Heart left ventricle (tissue), 16 donors: ENCODE results near the gene ADGRL3. TPM values are rescaled to one million over a fixed set of nuclear protein-coding genes. Genes with fewer than 3 reads are reported as not detected.

ENCODE experiments used
- ATAC-seq, 4 donors: fragments of 200-7000 bp; cut with Tn5 transposase; one replicate each; pipeline ENCODE4 v1.9.1; 2020 to 2022; ENCODE audit warnings: moderate library complexity in 4 of 4, mild to moderate bottlenecking in 3 of 4, moderate number of reproducible peaks in 1 of 4
- DNase-seq, 5 donors: peaks; one replicate each; pipeline ENCODE4 v3.0.0-alpha.2; 2020
- H3K27ac ChIP-seq, 12 donors: fragments of 200-600 bp; sonication (generic) in 4 of 12; one replicate each; pipeline versions ENCODE4 v1.5.0 to v1.8.0; 2016 to 2022; ENCODE audit warnings: mild to moderate bottlenecking in 2 of 12
- H3K27me3 ChIP-seq, 9 donors: fragments of 200-600 bp; sonication (generic) in 2 of 9; one replicate each; pipeline versions ENCODE4 v1.5.1 to v1.8.0; 2016 to 2022; ENCODE audit warnings: mild to moderate bottlenecking in 3 of 9
- H3K36me3 ChIP-seq, 9 donors: fragments of 200-600 bp; sonication (generic) in 2 of 9; one replicate each; pipeline versions ENCODE4 v1.5.0 to v1.8.0; 2018 to 2022; ENCODE audit warnings: mild to moderate bottlenecking in 2 of 9
- H3K4me1 ChIP-seq, 12 donors: fragments of 200-600 bp; sonication (generic) in 4 of 12; one replicate each; pipeline versions ENCODE4 v1.5.0 to v1.8.0; 2016 to 2022; ENCODE audit warnings: mild to moderate bottlenecking in 3 of 12
- H3K4me3 ChIP-seq, 12 donors: fragments of 200-600 bp; sonication (generic) in 4 of 12; one replicate each; pipeline versions ENCODE4 v1.5.0 to v1.8.0; 2017 to 2022; ENCODE audit warnings: mild to moderate bottlenecking in 9 of 12, moderate library complexity in 4 of 12
- H3K9me3 ChIP-seq, 12 donors: fragments of 200-600 bp; sonication (generic) in 4 of 12; one replicate each; pipeline versions ENCODE4 v1.5.0 to v1.8.0; 2016 to 2022; ENCODE audit warnings: mild to moderate bottlenecking in 1 of 12
- POLR2A ChIP-seq, 2 donors: fragments of 450-650 bp; IDR thresholded peaks; one replicate each; pipeline ENCODE4 v1.6.1; 2017; ENCODE audit warnings: antibody characterized with exemption in 2 of 2, mild to moderate bottlenecking in 2 of 2, moderate library complexity in 2 of 2
- WGBS, 4 donors: extraction: QIAGEN DNeasy Blood & Tissue Kit in 2 of 4; methylation state at CpG; one replicate each; pipeline versions ENCODE4 v1.1.5 to v1.1.7; 2013 to 2018; 5-methylcytosine and 5-hydroxymethylcytosine counted together
- intact Hi-C, 10 donors: fragments of 100-400 bp; cut with DNase I; formaldehyde crosslinking; loops; one replicate each; pipeline versions ENCODE4 v1.11.1 to v1.14.2; 2022
- polyA plus RNA-seq, 2 donors: library from polyadenylated mRNA; stranded (reverse); fragments of 200-250 nt; gene quantifications; one replicate each; pipeline ENCODE4 v1.2.3, GENCODE V29; 2013
- total RNA-seq, 9 donors: library from RNA; depleted of rRNA in 2 of 9; stranded (reverse); fragments of >200 nt in 2 of 9; fragmentation: NEBNext Ultra II Directional in 3 of 9; extraction: Animal tissue kit (Norgen Biotek cat#: 25700) in 3 of 9; gene quantifications; one replicate each; pipeline versions ENCODE4 v1.1.0 to v1.2.4, GENCODE V29; 2016 to 2023
- TF ChIP-seq, protein P1 (sequence below), 12 donors: fragments of 200-600 bp; sonication (generic) in 4 of 12; IDR thresholded peaks; one replicate each; pipeline versions ENCODE4 v1.5.0 to v1.8.0; 2018 to 2022; ENCODE audit warnings: antibody characterized with exemption in 12 of 12, mild to moderate bottlenecking in 5 of 12
- donor health status: ischemic (EF 13 %, LVEDD 7.1; RV severe dilation, severe dysfunction).
- donor health status: healthy with polysubstance abuse.
- donor health status: DM: no; HTN: yes; CAD: no.
- donor health status: DM: no; HTN: no; CAD: no.
- donor health status: ischemic (EF 25% LVEDD 6.9; RV normal size, moderate dysfunction).
- donor health status: ischemic (EF 25% LVEDD 5.7; RV mildly dilated, moderate dysfunction).
- donor health status: healthy.
- donor health status: DM: yes; HTN: yes; CAD: no.
- donor health status: ischemic (EF 35%, LVEDD 5.7; RV mildly dilated, moderate dysfunction).
- donor health status: nonischemic (EF 11% LVEDD 7.7; RV severe dilation, severe dysfunction).
- donor health status: DM: yes; HTN: yes; CAD: no.
- donor health status: PGD.
- donor health status: ischemic (EF 29% LVEDD 5.4; RV normal size, mild dysfunction).
- donor health status: nonischemic (EF 23%, LVEDD 6.1; RV moderate dilation, normal function).

The ADGRL3 gene
- total and polyA plus RNA-seq, 11 donors = 0.84 to 24.4 (median 7.6) TPM

DNA sequence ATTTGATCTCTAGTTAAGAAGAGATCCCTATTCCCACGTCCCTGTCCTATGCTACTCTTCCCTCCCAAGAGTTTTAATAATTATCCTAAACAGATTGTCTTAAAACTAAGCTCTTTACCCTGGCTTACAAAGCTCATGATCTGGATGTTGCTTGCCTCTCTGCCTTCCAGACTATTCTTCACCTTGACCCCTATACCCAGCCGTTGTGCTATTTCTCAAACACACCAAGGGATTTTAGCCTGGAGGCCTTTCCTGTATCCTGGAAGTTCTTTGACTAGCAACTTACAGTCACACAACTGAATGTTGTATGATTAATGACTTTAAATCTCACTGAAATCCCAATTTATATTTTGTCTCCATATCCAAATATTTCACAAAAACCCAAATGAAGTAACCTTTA, 314.9 kb downstream of the ADGRL3 start:
- Histone ChIP-seq H3K4me1 (peaks cover 0 to 5% (median 0%) of the 10 kb centered on the region in 12 donors), H3K27ac (no peak overlapping the region), H3K4me3 (no peak overlapping the region), H3K27me3 (no peaks in the 10 kb centered on the region), H3K9me3 (peaks cover 0 to 9% (median 2%) of the 10 kb centered on the region in 12 donors), H3K36me3 (no peaks in the 10 kb centered on the region)
- TF ChIP-seq, protein P1, sequence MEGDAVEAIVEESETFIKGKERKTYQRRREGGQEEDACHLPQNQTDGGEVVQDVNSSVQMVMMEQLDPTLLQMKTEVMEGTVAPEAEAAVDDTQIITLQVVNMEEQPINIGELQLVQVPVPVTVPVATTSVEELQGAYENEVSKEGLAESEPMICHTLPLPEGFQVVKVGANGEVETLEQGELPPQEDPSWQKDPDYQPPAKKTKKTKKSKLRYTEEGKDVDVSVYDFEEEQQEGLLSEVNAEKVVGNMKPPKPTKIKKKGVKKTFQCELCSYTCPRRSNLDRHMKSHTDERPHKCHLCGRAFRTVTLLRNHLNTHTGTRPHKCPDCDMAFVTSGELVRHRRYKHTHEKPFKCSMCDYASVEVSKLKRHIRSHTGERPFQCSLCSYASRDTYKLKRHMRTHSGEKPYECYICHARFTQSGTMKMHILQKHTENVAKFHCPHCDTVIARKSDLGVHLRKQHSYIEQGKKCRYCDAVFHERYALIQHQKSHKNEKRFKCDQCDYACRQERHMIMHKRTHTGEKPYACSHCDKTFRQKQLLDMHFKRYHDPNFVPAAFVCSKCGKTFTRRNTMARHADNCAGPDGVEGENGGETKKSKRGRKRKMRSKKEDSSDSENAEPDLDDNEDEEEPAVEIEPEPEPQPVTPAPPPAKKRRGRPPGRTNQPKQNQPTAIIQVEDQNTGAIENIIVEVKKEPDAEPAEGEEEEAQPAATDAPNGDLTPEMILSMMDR (IDR thresholded peaks at IDR 0.05) = no peak
- no peak for TF ChIP-seq POLR2A (IDR thresholded peaks at IDR 0.05)
- intact Hi-C loops = no loop called here
- no peak for ATAC-seq
- 31 to 75% (median 37%) methylated on average over 2 of the region's 2 CpGs for WGBS, 4 donors
- no peak for DNase-seq

DNA sequence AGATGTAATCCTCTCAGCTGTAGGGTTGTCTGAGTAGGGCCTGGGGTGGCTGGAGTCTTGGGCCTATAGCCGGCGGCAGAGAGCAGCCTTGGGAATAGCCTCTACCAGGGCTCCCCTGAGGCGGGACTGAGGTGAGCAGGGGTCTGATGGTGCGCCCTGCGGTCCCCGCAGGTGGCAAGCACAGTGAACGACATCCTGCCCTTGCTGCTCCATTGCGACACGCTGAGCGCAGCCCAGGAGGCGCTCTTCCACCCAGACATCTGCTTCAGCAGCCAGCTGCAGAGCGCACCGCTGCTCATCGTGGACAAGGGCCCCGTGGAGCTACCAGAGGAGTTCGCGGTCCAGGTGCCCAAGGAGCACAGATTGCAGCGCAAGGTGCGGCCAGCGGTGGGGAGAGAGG, 317.0 kb downstream of the ADGRL3 start:
- 45 to 64% (median 47%) methylated on average over 13 to 20 of the region's 20 CpGs for WGBS, 4 donors
- Histone ChIP-seq H3K4me1 (peaks cover 0 to 5% (median 0%) of the 10 kb centered on the region in 12 donors), H3K9me3 (no peaks in the 10 kb centered on the region), H3K27me3 (no peaks in the 10 kb centered on the region), H3K4me3 (no peak overlapping the region), H3K27ac (no peak overlapping the region), H3K36me3 (no peaks in the 10 kb centered on the region)
- peak in 1 of 5 donors; percentile 47 for DNase-seq
- peak in 3 of 4 donors; percentile 20 to 34 (median 30) for ATAC-seq
- TF ChIP-seq POLR2A (IDR thresholded peaks at IDR 0.05) = no peak
- TF ChIP-seq, protein P1 (IDR thresholded peaks at IDR 0.05) = no peak
- intact Hi-C loops = no loop called here

DNA sequence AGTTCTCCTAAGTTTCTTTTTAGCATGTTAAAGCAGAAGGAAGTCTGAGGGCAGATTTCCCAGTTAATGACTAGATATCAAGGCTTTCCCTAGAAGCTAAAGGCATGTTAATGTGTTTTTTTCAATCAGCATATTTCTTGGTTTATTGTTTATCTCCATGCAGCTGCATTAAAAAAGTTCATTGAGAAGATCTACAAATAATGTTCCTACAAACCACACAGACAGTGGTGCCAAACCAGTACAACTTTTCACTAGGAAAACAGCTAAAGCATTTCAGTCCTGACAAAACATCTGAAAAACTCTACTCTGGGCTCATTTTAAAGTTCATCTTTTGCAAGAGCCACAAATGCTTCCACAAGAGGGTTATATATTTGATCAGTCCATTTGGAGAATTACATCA, 320.0 kb downstream of the ADGRL3 start:
- no peak overlapping the region for H3K27ac ChIP-seq
- no peaks in the 10 kb centered on the region for H3K9me3 ChIP-seq
- no peak for ATAC-seq
- intact Hi-C loops = no loop called here
- no peaks in the 10 kb centered on the region for H3K27me3 ChIP-seq
- no peaks in the 10 kb centered on the region for H3K36me3 ChIP-seq
- peaks cover 0 to 5% (median 0%) of the 10 kb centered on the region in 12 donors for H3K4me1 ChIP-seq
- H3K4me3 ChIP-seq = no peak overlapping the region
- TF ChIP-seq, protein P1 (IDR thresholded peaks at IDR 0.05) = no peak
- no peak for TF ChIP-seq POLR2A (IDR thresholded peaks at IDR 0.05)
- no peak for DNase-seq

DNA sequence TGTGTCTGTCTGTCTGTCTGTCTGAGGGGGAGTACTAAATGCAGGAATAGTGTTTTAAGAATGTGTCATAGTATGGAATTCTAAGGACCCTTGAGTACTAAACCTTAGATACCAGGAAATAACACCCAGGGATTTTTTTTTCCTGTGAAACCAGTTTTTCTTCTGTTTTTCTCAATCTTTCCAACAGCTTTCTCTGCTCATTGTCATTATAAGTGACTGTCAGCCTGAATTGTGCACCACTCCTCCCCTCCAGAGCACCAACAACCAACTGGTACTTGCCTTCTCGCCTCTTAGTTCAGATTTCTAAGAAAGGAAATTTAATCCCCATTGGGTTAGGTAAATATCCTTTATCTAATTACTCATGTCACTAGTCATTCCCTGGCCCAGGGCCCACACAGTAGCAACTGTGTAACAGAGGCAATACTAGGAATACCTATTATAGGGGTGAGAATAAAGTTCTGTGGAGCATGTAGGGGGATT, 320.6 kb downstream of the ADGRL3 start:
- no peaks in the 10 kb centered on the region for H3K36me3 ChIP-seq
- TF ChIP-seq, protein P1 (IDR thresholded peaks at IDR 0.05) = no peak
- no peak for TF ChIP-seq POLR2A (IDR thresholded peaks at IDR 0.05)
- H3K27me3 ChIP-seq = no peaks in the 10 kb centered on the region
- peaks cover 0 to 5% (median 0%) of the 10 kb centered on the region in 12 donors for H3K4me1 ChIP-seq
- intact Hi-C loops = no loop called here
- H3K9me3 ChIP-seq = no peaks in the 10 kb centered on the region
- DNase-seq (no peak), ATAC-seq (no peak)
- WGBS, 4 donors = 67 to 76% (median 68%) methylated on average over 1 of the region's 1 CpG
- H3K27ac ChIP-seq = no peak overlapping the region
- H3K4me3 ChIP-seq = no peak overlapping the region
